Motor neuron (in vitro differentiated cells): ENCODE data around the gene NRXN3. TPM values are rescaled to one million over a fixed set of nuclear protein-coding genes. Genes with fewer than 3 reads are reported as not detected.

Source experiments
- ATAC-seq, 8 experiments: fragments of 200-7000 bp; cut with Tn5 transposase; replicated peaks in 6 of 8; 2 replicates each; pipeline ENCODE4 v1.8.0; 2021; ENCODE audit warnings: mild to moderate bottlenecking in 8 of 8, moderate library complexity in 8 of 8
- H3K27ac ChIP-seq, 2 donors: fragments of 250-450 bp; sonication (Bioruptor Pico); 2 replicates each; pipeline ENCODE4 v1.9.0; 2021; ENCODE audit warnings: antibody characterized with exemption in 2 of 2, mild to moderate bottlenecking in 2 of 2, moderate library complexity in 1 of 2
- H3K4me1 ChIP-seq, 2 donors: fragments of 250-450 bp; sonication (Bioruptor Pico); replicated peaks in 1 of 2; 2 replicates each; pipeline ENCODE4 v1.6.1; 2021; ENCODE audit warnings: antibody characterized with exemption in 2 of 2, mild to moderate bottlenecking in 2 of 2, moderate library complexity in 1 of 2
- H3K4me3 ChIP-seq, 5 donors: fragments of 250-450 bp; sonication (Bioruptor Pico); 2 replicates each; pipeline ENCODE4 v1.9.0; 2021; ENCODE audit warnings: antibody characterized with exemption in 5 of 5, mild to moderate bottlenecking in 5 of 5, moderate library complexity in 4 of 5
- WGBS, 10 experiments: fragments of 450-650 bp; shearing (Covaris generic); methylation state at CpG; one replicate each; pipeline ENCODE4 v1.0.0; 2022; 5-methylcytosine and 5-hydroxymethylcytosine counted together
- in situ Hi-C, 9 experiments: fragments of 400-800 bp; cut with MboI; loops; one replicate each; pipeline ENCODE4 v1.15.0; 2021; ENCODE audit warnings: low sequenced_read_pairs in 9 of 9, low pct_unique_long_range_greater_than_20kb in 2 of 9; ENCODE audit not compliant: unreplicated experiment in 9 of 9
- total RNA-seq, 8 experiments: library from RNA; unstranded; fragments of 300-600 nt; gene quantifications; 2 replicates each; pipeline versions ENCODE4 v1.2.3 to v1.2.4, GENCODE V29; 2022

The NRXN3 gene
- total RNA-seq, 8 experiments from 2014 or later: 1.1 to 16.5 (median 12.9) TPM

GRCh38 chr14:79405512-79405910, 1235.3 kb downstream of the NRXN3 start:
- 0 to 100% (median 68%) methylated on average over 1 to 2 of the region's 2 CpGs; no CpG with 5 or more reads in 1 of the 10 experiments for WGBS, 10 experiments
- Histone ChIP-seq H3K27ac (no peak overlapping the region), H3K4me1 (peaks cover 15 to 38% of the 10 kb centered on the region in 2 donors), H3K4me3 (no peak overlapping the region)
- in situ Hi-C loops: no loop called here
- ATAC-seq: peak in 1 of 8 experiments; percentile 2

- H3K4me3 ChIP-seq: no peak overlapping the region
- no peak for ATAC-seq
- peaks cover 15 to 40% of the 10 kb centered on the region in 2 donors for H3K4me1 ChIP-seq
- 0 to 92% (median 36%) methylated on average over 1 to 2 of the region's 2 CpGs; no CpG with 5 or more reads in 4 of the 10 experiments for WGBS, 10 experiments
- H3K27ac ChIP-seq: no peak overlapping the region
- in situ Hi-C loops: no loop called here
Observed at GRCh38 chr14:79407572-79407971, 1237.4 kb downstream of the NRXN3 start.

GRCh38 chr14:79408696-79409095, 1238.5 kb downstream of the NRXN3 start:
- in situ Hi-C loops: no loop called here
- H3K4me3 ChIP-seq: no peak overlapping the region
- WGBS, 10 experiments: 0 to 92% (median 73%) methylated on average over 1 of the region's 1 CpG; no CpG with 5 or more reads in 1 of the 10 experiments
- H3K27ac ChIP-seq: no peak overlapping the region
- ATAC-seq: no peak
- H3K4me1 ChIP-seq: peaks cover 18 to 42% of the 10 kb centered on the region in 2 donors

GRCh38 chr14:79411403-79412174, 1241.4 kb downstream of the NRXN3 start:
- H3K27ac ChIP-seq: no peak overlapping the region
- ATAC-seq: no peak
- peaks cover 10 to 26% of the 10 kb centered on the region in 2 donors for H3K4me1 ChIP-seq
- H3K4me3 ChIP-seq: no peak overlapping the region
- WGBS, 10 experiments: 0 to 94% (median 80%) methylated on average over 1 to 3 of the region's 3 CpGs
- in situ Hi-C loops: no loop called here

- peaks cover 7 to 15% of the 10 kb centered on the region in 2 donors for H3K4me1 ChIP-seq
- WGBS, 10 experiments: 0 to 100% (median 69%) methylated on average over 1 to 2 of the region's 2 CpGs; no CpG with 5 or more reads in 1 of the 10 experiments
- H3K4me3 ChIP-seq: no peak overlapping the region
- ATAC-seq: no peak
- in situ Hi-C loops: no loop called here
- H3K27ac ChIP-seq: no peak overlapping the region
Observed at GRCh38 chr14:79412822-79413221, 1242.6 kb downstream of the NRXN3 start.

DNA sequence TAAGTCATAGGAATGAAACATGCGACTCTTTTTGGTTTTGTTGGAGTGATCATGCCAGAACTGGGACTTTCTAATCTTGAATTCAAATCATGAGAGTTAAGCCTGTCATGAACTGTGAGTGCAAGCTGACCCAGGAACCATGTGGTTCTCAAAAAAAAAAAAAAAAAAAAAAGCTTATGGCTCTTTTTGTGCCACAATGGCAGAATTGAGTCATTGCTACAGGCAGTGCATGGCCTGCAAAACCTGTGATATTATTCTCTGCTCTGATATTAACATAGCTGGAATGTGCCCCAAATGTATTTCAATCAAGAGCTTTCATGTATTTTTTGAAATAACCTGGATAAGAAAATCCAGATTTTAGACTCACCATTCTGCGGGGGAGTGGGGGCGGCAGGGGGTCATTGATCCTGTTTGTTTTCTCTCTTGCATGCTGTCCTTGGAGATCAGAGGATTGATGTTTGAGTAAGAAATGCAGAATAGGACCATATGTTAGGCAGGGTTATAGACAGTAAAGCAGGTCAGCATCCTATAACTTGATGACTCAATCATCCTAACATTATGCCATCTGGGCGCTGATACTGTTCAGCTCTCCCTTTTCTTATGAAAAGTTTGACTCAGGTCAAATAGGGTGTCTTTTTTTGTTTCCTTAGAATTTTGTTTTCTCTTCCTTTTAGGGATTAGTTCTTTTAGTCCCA, 1243.7 kb downstream of the NRXN3 start:
- WGBS, 10 experiments: 0 to 86% (median 67%) methylated on average over 1 to 4 of the region's 4 CpGs

DNA sequence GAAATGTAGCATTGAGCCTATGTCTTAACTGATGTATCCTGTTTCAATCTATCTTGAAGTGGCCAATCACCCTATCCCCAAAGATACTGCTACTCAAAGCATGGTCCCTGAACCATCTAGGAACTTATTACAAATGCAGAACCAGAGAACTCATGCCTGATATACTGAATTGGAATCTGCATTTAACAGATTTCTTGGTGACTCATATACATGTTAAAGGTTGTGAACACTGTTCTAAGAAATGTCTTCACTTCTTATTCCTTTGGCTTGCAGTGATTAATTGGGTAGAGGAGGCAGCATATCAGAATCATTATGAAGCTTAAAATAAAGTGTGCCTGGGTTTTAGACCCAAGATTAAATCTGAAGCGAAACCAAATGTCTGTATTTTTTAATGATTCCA, 1245.6 kb downstream of the NRXN3 start:
- Histone ChIP-seq H3K4me3 (no peak overlapping the region), H3K4me1 (peaks cover 9 to 10% of the 10 kb centered on the region in 2 donors), H3K27ac (no peak overlapping the region)
- in situ Hi-C loops: no loop called here
- no peak for ATAC-seq
- WGBS, 10 experiments: 0 to 100% (median 82%) methylated on average over 1 of the region's 1 CpG; no CpG with 5 or more reads in 2 of the 10 experiments

More for the DNA sequence above, 1243.7 kb downstream of the NRXN3 start:
- in situ Hi-C loops: no loop called here
- peak in 3 of 8 experiments; percentile 22 to 66 (median 58) for ATAC-seq
- no peak overlapping the region for H3K4me3 ChIP-seq
- peaks cover 10 to 13% of the 10 kb centered on the region in 2 donors for H3K4me1 ChIP-seq
- H3K27ac ChIP-seq: no peak overlapping the region

GRCh38 chr14:79417961-79418360, 1247.8 kb downstream of the NRXN3 start:
- no peak for ATAC-seq
- WGBS, 10 experiments: 8 to 100% (median 75%) methylated on average over 1 to 2 of the region's 2 CpGs; no CpG with 5 or more reads in 1 of the 10 experiments
- H3K4me3 ChIP-seq: no peak overlapping the region
- in situ Hi-C loops: no loop called here
- peaks cover 9 to 10% of the 10 kb centered on the region in 2 donors for H3K4me1 ChIP-seq
- H3K27ac ChIP-seq: no peak overlapping the region

- no peak overlapping the region for H3K27ac ChIP-seq
- in situ Hi-C loops: no loop called here
- H3K4me1 ChIP-seq: peaks cover 5 to 6% of the 10 kb centered on the region in 2 donors
- H3K4me3 ChIP-seq: no peak overlapping the region
- 3 to 100% (median 71%) methylated on average over 1 to 5 of the region's 5 CpGs for WGBS, 10 experiments
- ATAC-seq: no peak
Observed at GRCh38 chr14:79418649-79419415, 1248.7 kb downstream of the NRXN3 start.

GRCh38 chr14:79419571-79420327, 1249.6 kb downstream of the NRXN3 start:
- Histone ChIP-seq H3K27ac (no peak overlapping the region), H3K4me3 (no peak overlapping the region), H3K4me1 (peaks cover 0 to 3% of the 10 kb centered on the region in 2 donors)
- 57 to 100% (median 83%) methylated on average over 1 of the region's 1 CpG; no CpG with 5 or more reads in 7 of the 10 experiments for WGBS, 10 experiments
- ATAC-seq: peak in 2 of 8 experiments; percentile 27 to 55
- in situ Hi-C loops: no loop called here

DNA sequence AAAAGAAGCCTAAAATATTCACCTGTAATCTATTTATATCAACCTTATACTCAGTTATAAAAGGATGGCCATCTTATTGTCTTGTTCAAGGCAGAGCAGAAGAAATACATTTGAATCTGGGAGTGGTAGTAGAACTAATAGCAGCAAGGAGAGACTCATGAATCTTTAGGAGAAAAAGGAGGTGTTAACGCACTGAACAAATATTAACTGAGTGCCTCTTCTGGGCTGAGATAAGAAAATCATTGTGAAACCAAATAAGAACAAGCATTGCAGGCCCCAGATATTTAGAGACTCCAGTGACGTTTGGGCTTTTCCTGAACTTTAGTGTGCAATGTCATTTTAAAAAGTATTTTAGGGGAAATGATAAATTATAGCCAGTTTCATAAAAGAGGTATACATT, 1250.6 kb downstream of the NRXN3 start:
- 0 to 88% (median 10%) methylated on average over 1 to 2 of the region's 2 CpGs; no CpG with 5 or more reads in 1 of the 10 experiments for WGBS, 10 experiments
- ATAC-seq: no peak
- Histone ChIP-seq H3K4me1 (peaks cover 0 to 3% of the 10 kb centered on the region in 2 donors), H3K27ac (no peak overlapping the region), H3K4me3 (no peak overlapping the region)
- in situ Hi-C loops: no loop called here

DNA sequence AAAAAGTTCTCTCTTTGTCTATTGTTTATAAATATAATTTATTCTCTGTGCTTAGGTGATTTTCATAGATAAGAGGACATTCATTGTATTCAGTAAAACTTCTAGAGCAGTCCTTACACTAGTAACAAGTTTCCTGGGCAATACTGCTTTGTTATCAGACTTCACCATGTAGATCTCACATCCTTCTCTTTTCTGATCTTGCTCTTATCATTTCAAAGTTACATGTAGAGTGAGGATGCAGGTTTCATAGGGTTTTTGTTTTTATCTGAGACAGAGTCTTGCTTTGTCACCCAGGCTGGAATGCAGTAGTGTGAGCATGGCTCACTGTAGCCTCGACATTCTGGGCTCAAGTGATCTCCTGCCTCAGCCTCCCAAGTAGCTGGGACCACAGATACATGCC, 1251.6 kb downstream of the NRXN3 start:
- Histone ChIP-seq H3K27ac (no peak overlapping the region), H3K4me3 (no peak overlapping the region), H3K4me1 (peaks cover 3 to 6% of the 10 kb centered on the region in 2 donors)
- 0 to 100% (median 100%) methylated on average over 1 of the region's 1 CpG; no CpG with 5 or more reads in 6 of the 10 experiments for WGBS, 10 experiments
- ATAC-seq: no peak
- in situ Hi-C loops: no loop called here
